HG02763 (cell line): Measurements from ENCODE around the gene ZNF438.
"Not testable (repeated sequence)": the region's sequence is repeated elsewhere in the genome, so short reads cannot be mapped to it uniquely, and the experiment has no call there.

Experiments used
- ATAC-seq: cut with Tn5 transposase; IDR thresholded peaks from one replicate; pipeline ENCODE4 v1.9.1; 2021; ENCODE audit warnings: mild to moderate bottlenecking, moderate library complexity; ENCODE audit not compliant: unreplicated experiment

ZNF438 gene

GRCh38 chr10:30949218-30949617, 82.4 kb downstream of the ZNF438 start:
- not testable (repeated sequence) for ATAC-seq

- ATAC-seq: no peak
These were observed 87.7 kb downstream of the ZNF438 start for GRCh38 chr10:30944005-30944404.

DNA sequence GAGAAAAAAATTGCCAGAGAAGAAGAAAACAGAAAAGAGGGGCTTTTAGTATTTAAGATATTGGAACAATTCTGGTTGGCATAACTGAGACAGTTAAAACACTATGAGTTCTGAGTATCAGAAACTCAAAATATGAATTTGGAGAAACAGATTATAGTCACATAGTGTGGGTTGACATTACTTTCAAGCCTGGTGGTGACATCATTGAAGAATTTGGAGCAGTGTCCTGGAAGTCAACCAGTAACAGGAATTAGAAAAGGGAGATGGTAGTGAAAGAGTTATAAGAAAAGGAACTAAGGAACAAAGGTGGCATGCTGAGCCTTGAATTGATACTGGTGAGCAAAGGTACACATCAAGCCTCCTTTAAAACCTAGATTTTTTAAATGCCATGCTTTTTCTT, 88.2 kb downstream of the ZNF438 start:
- ATAC-seq: no peak

DNA sequence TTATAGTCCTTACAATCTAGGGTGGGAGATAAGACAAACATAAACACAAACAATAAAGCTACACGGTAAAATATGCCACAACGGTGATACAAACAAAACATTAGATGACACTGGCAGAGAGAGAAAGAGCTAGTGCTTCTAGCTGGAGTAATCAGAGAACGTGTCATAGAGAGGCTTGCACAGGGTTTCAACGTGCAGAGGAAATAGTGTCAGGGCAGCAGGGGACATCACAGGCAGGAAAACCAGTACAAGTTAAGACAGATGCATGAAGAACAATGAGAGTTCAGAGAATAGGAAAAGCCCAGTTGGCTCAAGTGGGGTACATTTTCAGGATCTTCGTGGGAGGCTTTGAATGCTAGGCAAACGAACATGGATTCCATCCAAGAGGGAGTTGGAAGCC, 91.4 kb downstream of the ZNF438 start:
- no peak for ATAC-seq

- no peak for ATAC-seq
These were observed 91.9 kb downstream of the ZNF438 start for GRCh38 chr10:30939643-30940251.

GRCh38 chr10:30935078-30935477, 96.6 kb downstream of the ZNF438 start:
- ATAC-seq: no peak

- ATAC-seq: no peak
These were observed 100.6 kb downstream of the ZNF438 start for GRCh38 chr10:30931094-30931493.

DNA sequence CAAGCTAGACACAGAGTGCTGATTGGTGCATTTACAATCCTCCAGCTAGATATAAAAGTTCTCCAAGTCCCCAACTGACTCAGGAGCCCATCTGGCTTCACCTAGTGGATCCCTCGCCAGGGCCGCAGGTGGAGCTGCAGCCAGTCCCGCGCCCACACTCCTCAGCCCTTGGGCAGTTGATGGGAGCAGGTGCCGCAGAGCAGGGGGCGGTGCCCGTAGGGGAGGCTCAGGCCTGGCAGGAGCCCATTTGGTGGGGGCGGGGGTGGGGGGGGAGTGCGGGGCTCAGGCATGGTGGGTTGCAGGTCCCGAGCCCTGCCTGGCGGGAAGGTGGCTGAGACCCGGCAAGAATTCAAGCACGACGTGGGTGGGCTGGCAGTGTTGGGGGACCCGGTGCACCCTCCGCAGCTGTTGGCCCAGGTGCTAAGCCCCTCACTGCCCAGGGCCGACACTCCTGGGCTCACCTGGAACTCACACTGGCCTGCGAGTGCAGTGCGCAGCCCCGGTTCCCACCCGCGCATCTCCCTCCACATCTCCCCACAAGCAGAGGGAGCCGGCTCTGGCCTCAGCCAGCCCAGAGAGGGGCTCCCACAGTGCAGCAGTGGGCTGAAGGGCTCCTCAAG, 101.7 kb downstream of the ZNF438 start:
- ATAC-seq: no peak

DNA sequence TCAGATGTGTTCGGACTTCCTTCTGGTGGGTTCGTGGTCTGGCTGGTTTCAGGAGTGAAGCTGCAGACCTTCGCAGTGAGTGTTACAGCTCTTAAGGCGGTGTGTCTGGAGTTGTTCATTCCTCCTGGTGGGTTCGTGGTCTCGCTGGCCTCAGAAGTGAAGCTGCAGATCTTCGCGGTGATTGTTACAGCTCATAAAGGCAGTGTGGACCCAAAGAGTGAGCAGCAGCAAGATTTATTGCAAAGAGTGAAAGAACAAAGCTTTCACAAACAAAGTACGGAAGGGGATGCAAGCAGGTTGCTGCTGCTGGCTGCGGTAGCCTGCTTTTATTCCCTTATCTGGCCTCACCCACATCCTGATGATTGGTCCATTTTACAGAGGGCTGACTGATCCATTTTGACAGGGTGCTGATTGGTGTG, 102.3 kb downstream of the ZNF438 start:
- ATAC-seq: peak; percentile 10

DNA sequence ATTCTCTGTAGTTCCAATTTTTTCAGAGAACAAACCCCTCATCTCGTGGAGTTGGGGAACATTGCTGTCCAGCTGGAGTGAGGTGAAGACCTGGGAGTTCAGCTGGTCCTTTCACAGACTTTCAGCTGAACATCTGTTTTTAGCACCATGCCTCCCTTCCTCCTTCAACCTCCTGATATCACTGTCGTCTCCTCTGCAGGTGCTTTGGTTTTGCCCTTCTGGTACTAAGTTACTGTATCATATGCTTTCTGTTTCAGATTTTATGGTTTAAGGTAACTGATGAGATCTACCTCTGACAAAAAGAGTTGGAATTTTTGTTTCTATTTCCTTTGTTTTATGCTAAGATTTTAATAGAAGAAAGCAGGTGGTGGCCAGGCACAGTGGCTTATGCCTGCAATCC, 102.9 kb downstream of the ZNF438 start:
- peak; percentile 77 for ATAC-seq

DNA sequence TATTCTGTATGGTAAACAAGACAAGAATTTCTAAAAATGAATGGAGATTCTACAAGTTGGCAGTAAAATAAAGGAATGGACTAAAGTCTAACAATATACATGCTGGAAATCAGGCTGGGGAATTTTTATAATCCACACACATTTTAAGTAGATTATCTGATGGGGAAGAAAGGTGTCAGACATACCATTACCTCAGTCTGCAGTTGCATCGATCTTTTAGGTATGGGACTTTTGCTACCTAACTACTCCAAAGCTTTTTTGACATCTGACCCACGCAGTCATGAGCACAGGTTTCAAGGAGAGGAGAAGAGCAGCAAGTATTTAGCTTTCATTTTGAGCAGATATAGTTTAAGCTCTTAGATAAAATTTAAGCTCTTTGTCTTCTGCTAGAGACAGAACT, 113.0 kb downstream of the ZNF438 start:
- no peak for ATAC-seq

DNA sequence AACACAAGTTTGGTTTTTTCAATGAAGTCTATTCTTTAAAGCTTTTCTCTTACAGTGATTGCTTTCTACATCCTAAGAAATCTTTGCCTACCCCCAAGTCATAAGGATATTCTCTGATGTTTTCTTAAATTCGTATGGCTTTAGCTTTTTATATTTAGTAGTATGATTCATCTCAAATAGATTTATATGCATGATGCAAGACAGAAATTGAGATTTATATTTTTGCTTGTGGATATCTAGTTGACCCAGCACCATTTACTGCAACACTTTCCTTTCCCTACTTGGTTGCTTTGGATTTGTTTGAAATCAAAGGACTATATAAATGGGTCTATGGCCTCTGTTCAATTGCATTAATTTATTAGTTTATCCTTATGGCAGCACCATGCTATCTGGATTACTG, 113.9 kb downstream of the ZNF438 start:
- no peak for ATAC-seq

DNA sequence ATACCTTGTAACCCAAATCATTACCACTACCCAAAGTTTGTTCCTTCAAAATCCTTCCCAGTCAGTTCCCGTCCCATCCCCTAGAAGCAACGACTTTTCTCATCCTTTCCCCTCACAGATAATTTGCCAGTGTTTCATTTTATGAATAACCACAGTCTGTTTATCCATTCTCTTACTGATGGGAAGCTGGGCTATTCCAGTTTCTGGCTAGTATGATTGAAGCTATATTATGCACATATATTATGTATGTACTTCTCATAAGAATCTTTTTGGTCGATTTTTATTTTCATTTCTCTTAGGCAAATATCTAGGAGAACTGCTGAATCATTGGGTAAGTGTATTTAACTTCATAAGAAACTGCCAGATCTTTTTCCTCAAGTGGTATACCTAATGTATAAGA, 114.6 kb downstream of the ZNF438 start:
- ATAC-seq: no peak

GRCh38 chr10:30915146-30915545, 116.5 kb downstream of the ZNF438 start:
- no peak for ATAC-seq

GRCh38 chr10:30911303-30911863, 120.3 kb downstream of the ZNF438 start:
- no peak for ATAC-seq

DNA sequence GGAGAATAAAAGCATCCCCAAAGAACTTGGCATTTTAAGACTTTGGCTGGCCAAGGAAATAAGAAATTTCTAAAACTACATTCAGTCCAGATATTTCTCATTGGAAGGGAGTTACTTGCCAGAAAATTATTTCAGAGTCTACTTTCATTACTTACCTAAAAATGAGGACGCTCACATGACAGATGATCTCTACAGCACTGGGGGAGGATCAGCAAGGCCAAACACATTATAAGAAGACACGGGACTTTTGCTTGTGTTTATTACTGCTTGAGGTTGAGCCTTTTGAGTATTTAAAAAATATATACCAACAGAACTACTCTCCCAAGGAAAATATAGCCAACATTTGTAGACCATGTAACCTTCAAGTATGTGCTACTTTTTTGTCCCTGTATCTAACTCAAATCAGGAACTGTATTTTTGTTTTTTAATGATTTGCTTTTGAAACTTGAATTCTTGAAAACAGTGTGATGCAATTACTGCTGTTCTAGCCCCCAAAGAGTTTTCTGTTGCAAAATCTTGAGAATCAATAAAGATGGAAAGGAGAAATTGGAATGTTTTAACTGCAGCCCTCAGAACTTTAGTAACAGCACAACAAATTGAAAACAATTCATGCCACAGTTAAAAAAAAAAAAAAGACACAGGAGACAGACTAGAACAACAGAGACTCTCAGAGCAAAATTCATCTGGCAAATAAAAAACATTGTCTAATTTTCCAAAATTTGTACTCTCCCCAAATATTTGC, 128.1 kb downstream of the ZNF438 start:
- ATAC-seq: no peak

GRCh38 chr10:30902621-30903396, 128.9 kb downstream of the ZNF438 start:
- ATAC-seq: no peak

GRCh38 chr10:30901487-30901886, 130.2 kb downstream of the ZNF438 start:
- ATAC-seq: not testable (repeated sequence)

GRCh38 chr10:30898964-30899363, 132.7 kb downstream of the ZNF438 start:
- ATAC-seq: no peak

- no peak for ATAC-seq
These were observed 134.1 kb downstream of the ZNF438 start for GRCh38 chr10:30897547-30897946.

DNA sequence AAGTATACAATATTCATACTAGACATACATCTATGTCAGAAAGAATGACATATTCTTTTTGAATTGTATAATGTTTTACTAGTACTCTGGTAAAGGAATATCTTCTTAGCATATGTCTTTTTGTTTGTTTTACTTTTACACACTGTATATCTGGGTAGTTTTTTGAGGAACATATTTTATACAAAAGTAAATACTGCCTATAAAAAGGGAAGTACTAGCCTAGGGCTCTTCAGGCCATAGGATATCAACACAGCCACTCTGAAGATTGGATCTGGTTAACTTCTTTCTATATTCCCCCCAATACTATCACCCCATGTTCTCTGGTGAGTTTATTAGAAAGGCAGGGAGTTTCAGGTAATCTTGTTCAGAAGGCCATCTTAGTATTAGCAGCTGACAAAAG, 134.6 kb downstream of the ZNF438 start:
- no peak for ATAC-seq
